Measurements from ENCODE around the gene MYO16. TPM values are rescaled to one million over a fixed set of nuclear protein-coding genes. Genes with fewer than 3 reads are reported as not detected.
"Not testable (repeated sequence)": the region's sequence is repeated elsewhere in the genome, so short reads cannot be mapped to it uniquely, and the experiment has no call there.

Gene MYO16
- total and polyA plus RNA-seq, 3 donors from 2014 or later, result 3.1 to 4.0 (median 3.4) TPM

DNA sequence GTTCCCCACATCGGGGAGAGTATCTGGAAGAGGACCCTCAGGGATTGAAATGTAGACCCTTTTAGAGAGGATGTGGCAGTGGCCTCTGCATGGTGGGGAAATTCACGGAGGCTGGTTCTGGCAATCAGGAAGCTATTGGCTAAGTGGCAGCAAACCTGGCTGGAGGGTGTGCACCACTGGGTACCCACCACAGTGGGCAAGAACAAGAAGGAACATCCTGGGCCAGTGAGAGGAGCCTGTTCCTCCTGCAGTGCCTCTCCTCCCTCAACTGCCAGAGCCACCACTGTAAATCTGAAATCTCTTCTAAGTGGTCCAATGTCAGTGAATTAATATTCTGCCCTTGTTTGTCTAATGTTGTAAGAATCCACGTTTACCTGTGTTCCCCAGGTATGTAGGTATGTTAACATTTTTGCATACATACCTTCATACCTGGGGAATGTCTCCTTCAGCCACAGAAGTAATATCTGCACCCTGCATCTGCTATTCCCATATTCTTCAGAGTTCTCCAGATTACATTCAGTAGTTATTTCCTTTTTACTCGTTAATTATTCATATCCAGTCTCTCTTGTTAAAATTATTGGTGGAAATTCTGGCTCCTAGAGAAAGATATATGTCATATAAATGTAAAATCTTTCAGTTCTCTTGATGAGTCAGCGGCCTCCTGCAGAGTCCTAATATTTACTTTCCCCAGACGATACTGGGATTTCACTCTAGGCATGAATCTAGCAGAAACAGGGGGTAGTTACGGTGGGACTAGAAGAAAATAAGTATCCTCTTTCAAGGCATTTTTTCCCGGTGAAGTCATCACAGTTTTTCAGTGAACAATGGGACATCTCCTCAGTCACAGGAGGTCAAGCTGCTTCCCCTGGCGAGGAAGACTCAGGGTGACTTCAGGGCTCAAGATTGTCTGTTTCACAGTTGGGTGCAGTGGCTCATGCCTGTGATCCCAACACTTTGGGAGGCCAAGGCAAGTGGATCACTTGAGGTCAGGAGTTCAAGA, 148.3 kb downstream of the MYO16 start:
- H3K36me3 ChIP-seq (ENCODE audit: low read depth, missing control alignments), result no peaks in the 10 kb centered on the region
- DNase-seq, result no peak
- no peak overlapping the region for H3K4me3 ChIP-seq
- no peaks in the 10 kb centered on the region for H3K27me3 ChIP-seq
- intact Hi-C loops (cut with DNase I; ENCODE audit: low total_unique reads), result no loop called here
- no peak overlapping the region for H3K27ac ChIP-seq
- 63 to 67% methylated on average over 8 to 9 of the region's 9 CpGs for WGBS, 2 donors
- no peaks in the 10 kb centered on the region for H3K4me1 ChIP-seq
- no peak for TF ChIP-seq CTCF (IDR thresholded peaks at IDR 0.05)
- TF ChIP-seq POLR2A (IDR thresholded peaks at IDR 0.05), result no peak
- no peaks in the 10 kb centered on the region for H3K9me3 ChIP-seq

GRCh38 chr13:108779308-108779707, 149.9 kb downstream of the MYO16 start:
- TF ChIP-seq CTCF (IDR thresholded peaks at IDR 0.05) (no peak), POLR2A (IDR thresholded peaks at IDR 0.05) (no peak)
- Histone ChIP-seq H3K4me1 (no peaks in the 10 kb centered on the region), H3K27ac (no peak overlapping the region), H3K27me3 (no peaks in the 10 kb centered on the region), H3K9me3 (no peaks in the 10 kb centered on the region), H3K4me3 (no peak overlapping the region), H3K36me3 (ENCODE audit: low read depth, missing control alignments) (no peaks in the 10 kb centered on the region)
- 90 to 94% methylated on average over 2 of the region's 2 CpGs for WGBS, 2 donors
- intact Hi-C loops (cut with DNase I; ENCODE audit: low total_unique reads), result no loop called here
- no peak for DNase-seq

- H3K36me3 ChIP-seq (ENCODE audit: low read depth, missing control alignments), result no peaks in the 10 kb centered on the region
- H3K4me1 ChIP-seq, result no peaks in the 10 kb centered on the region
- intact Hi-C loops (cut with DNase I; ENCODE audit: low total_unique reads), result no loop called here
- 67 to 96% methylated on average over 3 of the region's 3 CpGs for WGBS, 2 donors
- no peaks in the 10 kb centered on the region for H3K27me3 ChIP-seq
- TF ChIP-seq CTCF (IDR thresholded peaks at IDR 0.05), result no peak
- no peak for TF ChIP-seq POLR2A (IDR thresholded peaks at IDR 0.05)
- no peak overlapping the region for H3K27ac ChIP-seq
- no peak for DNase-seq
- no peaks in the 10 kb centered on the region for H3K9me3 ChIP-seq
- H3K4me3 ChIP-seq, result no peak overlapping the region
Observed at GRCh38 chr13:108780706-108781105, 151.3 kb downstream of the MYO16 start.

DNA sequence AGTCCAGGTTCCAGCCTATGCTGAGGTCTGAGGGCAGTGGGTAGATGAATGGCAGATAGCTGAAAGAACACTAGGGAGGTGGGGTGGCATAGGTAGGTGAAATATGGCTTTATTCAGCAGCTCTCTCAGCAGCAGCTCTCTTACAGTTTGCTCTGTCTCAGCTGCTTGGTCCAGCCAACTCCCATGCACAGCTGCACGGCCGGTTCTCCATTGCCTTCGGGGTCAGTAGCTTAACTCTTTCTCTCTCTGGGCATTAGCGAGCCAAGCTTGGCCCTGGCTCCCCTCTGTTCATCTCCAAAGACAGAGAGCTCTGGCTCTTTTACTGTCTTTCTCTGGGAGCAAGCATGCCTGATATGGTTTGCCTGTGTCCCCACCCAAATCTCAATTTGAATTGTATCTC, 151.9 kb downstream of the MYO16 start:
- Histone ChIP-seq H3K27ac (no peak overlapping the region), H3K4me3 (no peak overlapping the region), H3K36me3 (ENCODE audit: low read depth, missing control alignments) (no peaks in the 10 kb centered on the region), H3K9me3 (no peaks in the 10 kb centered on the region), H3K4me1 (no peaks in the 10 kb centered on the region), H3K27me3 (no peaks in the 10 kb centered on the region)
- intact Hi-C loops (cut with DNase I; ENCODE audit: low total_unique reads), result no loop called here
- DNase-seq, result no peak
- 75 to 76% methylated on average over 4 of the region's 4 CpGs for WGBS, 2 donors
- TF ChIP-seq CTCF (IDR thresholded peaks at IDR 0.05), result no peak
- TF ChIP-seq POLR2A (IDR thresholded peaks at IDR 0.05), result no peak

- DNase-seq; H3K36me3 ChIP-seq (ENCODE audit: low read depth, missing control alignments); H3K27me3 ChIP-seq; intact Hi-C loops (cut with DNase I; ENCODE audit: low total_unique reads); H3K4me3 ChIP-seq; H3K4me1 ChIP-seq; H3K9me3 ChIP-seq; H3K27ac ChIP-seq: not testable (repeated sequence)
- WGBS, 2 donors, result 84 to 91% methylated on average over 2 of the region's 2 CpGs
Observed at GRCh38 chr13:108782480-108782879, 153.1 kb downstream of the MYO16 start.
